ENCODE data around the gene YPEL3. TPM values are rescaled to one million over a fixed set of nuclear protein-coding genes. Genes with fewer than 3 reads are reported as not detected.

The YPEL3 gene
- total and polyA plus RNA-seq, 2 of the 8 experiments (the other 6 are each of a cell fraction or from before 2014, with no cell fraction given), result 40.3 to 53.3 TPM

- Histone ChIP-seq H3K4ac (replicated peaks; ENCODE audit: insufficient read length, low read depth, low read length) (no peak overlapping the region), H3K4me1 (replicated peaks in 1 of 4; ENCODE audit: control insufficient read depth in 3 of 4, insufficient read depth in 4 of 4, low read length in 3 of 4) (peaks cover 6 to 13% (median 10%) of the 10 kb centered on the region in 4 experiments), H3K4me2 (ENCODE audit: insufficient read depth in 1 of 2, low read depth in 2 of 2, low read length in 2 of 2) (no peak overlapping the region; a peak in 1 of 4 replicates), H3K4me3 (ENCODE audit: extremely low read depth in 1 of 4, insufficient read depth in 2 of 4, low read depth in 3 of 4, low read length in 4 of 4) (no peak overlapping the region), H2BK20ac (ENCODE audit: low read length) (no peak overlapping the region), H2BK5ac (ENCODE audit: low read depth, low read length) (no peak overlapping the region), H2BK12ac (ENCODE audit: low read depth, low read length) (no peak overlapping the region), H4K91ac (replicated peaks; ENCODE audit: insufficient read length, low read length) (no peak overlapping the region), H3K27me3 (replicated peaks in 1 of 4; ENCODE audit: control insufficient read depth in 3 of 4, extremely low read depth in 1 of 4, insufficient read depth in 3 of 4, low read length in 3 of 4) (no peaks in the 10 kb centered on the region), H4K20me1 (replicated peaks in 1 of 2; ENCODE audit: control insufficient read depth in 1 of 2, insufficient read depth in 2 of 2, low read length in 2 of 2) (peaks cover 0 to 3% of the 10 kb centered on the region in 2 experiments), H3K9me3 (ENCODE audit: insufficient read depth in 2 of 2, low read depth in 1 of 2, low read length in 1 of 2) (no peaks in the 10 kb centered on the region), H3K79me2 (ENCODE audit: control insufficient read depth in 1 of 2, insufficient read depth in 2 of 2, low read length in 2 of 2) (peaks cover 3 to 4% of the 10 kb centered on the region in 2 experiments; a peak in 3 of 4 replicates), H4K5ac (ENCODE audit: insufficient read length, low read depth, low read length) (no peak overlapping the region), H2BK15ac (ENCODE audit: low read length) (no peak overlapping the region), H3K14ac (ENCODE audit: insufficient read length) (no peak overlapping the region), H3K36me3 (ENCODE audit: control insufficient read depth in 2 of 4, insufficient read depth in 4 of 4, low read length in 3 of 4) (no peaks in the 10 kb centered on the region), H3K18ac (ENCODE audit: extremely low read depth, low read length) (no peak overlapping the region), H3K56ac (replicated peaks; ENCODE audit: insufficient read length, low read depth, low read length) (no peak overlapping the region), H3K79me1 (ENCODE audit: low read depth, low read length) (no peaks in the 10 kb centered on the region), H3K23ac (ENCODE audit: insufficient read length) (no peak overlapping the region), H3K23me2 (ENCODE audit: low read depth, low read length) (peaks cover 15% of the 10 kb centered on the region), H2AFZ (ENCODE audit: low read length) (no peak overlapping the region), H3K27ac (ENCODE audit: low read depth, low read length) (no peak overlapping the region), H4K8ac (ENCODE audit: extremely low read depth, insufficient read depth, low read length) (no peak overlapping the region), H2BK120ac (replicated peaks; ENCODE audit: low read depth, low read length) (no peak overlapping the region), H2AK5ac (ENCODE audit: low read depth, low read length) (0 out of 2 replicates have a peak overlapping the region, but pooled peaks have one; percentile 29), H3K9ac (replicated peaks in 1 of 4; ENCODE audit: extremely low read depth in 1 of 4, low read depth in 3 of 4, low read length in 3 of 4) (no peak overlapping the region; a peak in 1 of 7 replicates)
- DNase-seq (ENCODE audit: low read depth in 1 of 2, low spot score in 2 of 2), result no peak
- ChIA-PET POLR2A (ENCODE audit: partially characterized antibody) (interaction anchor here (0.6 to 2.7 kb wide), 6 partner anchors 9 to 32 kb away, joined by 3 to 6 read pairs (median 4); partner anchors contain the start of gene TLCD3B), CTCF (ENCODE audit: partially characterized antibody) (interaction anchor here (0.7 to 4.6 kb wide), 5 partner anchors 10 to 213 kb away, joined by 3 to 16 read pairs (median 3); partner anchors contain the start of gene TBX6)
- FAIRE-seq, result no peak
- no peak for TF ChIP-seq TEAD4 (IDR thresholded peaks at IDR 0.05; ENCODE audit: low read depth, low read length)
- no peak for TF ChIP-seq FOSL1 (IDR thresholded peaks at IDR 0.05; ENCODE audit: insufficient read depth, low read depth, low read length)
- TF ChIP-seq TAF1 (IDR thresholded peaks at IDR 0.05; ENCODE audit: low read depth, low read length), result no peak
- TF ChIP-seq SP1 (IDR thresholded peaks at IDR 0.05; ENCODE audit: low read depth, low read length), result no peak
- TF ChIP-seq HDAC2 (IDR thresholded peaks at IDR 0.05; ENCODE audit: borderline replicate concordance in 1 of 2, low read depth in 2 of 2, low read length in 2 of 2), result no peak
- no peak for TF ChIP-seq HDAC6 (IDR thresholded peaks at IDR 0.05; ENCODE audit: low read depth, low read length)
- no peak for TF ChIP-seq EZH2 (IDR thresholded peaks at IDR 0.05; ENCODE audit: low read depth, low read length, severe bottlenecking)
- no peak for TF ChIP-seq CBX8 (IDR thresholded peaks at IDR 0.05; ENCODE audit: borderline replicate concordance, low read depth, low read length)
- TF ChIP-seq GABPA (IDR thresholded peaks at IDR 0.05; ENCODE audit: borderline replicate concordance, insufficient read depth, low read length), result no peak
- no peak for TF ChIP-seq SRF (IDR thresholded peaks at IDR 0.05; ENCODE audit: low read depth, low read length)
- no peak for TF ChIP-seq RAD21 (IDR thresholded peaks at IDR 0.05 in 1 of 2, conservative IDR thresholded peaks at IDR 0.05 in 1 of 2; ENCODE audit: low read depth in 2 of 2, low read length in 2 of 2)
- no peak for TF ChIP-seq SP4 (IDR thresholded peaks at IDR 0.05; ENCODE audit: low read length)
- WGBS, 2 experiments (ENCODE audit: extremely low coverage in 1 of 2, insufficient coverage in 1 of 2, insufficient read length in 1 of 2, insufficient replicate concordance in 2 of 2, low coverage in 1 of 2, low lambda C conversion rate in 2 of 2, missing lambda C conversion rate in 1 of 2), result 93% methylated on average over 2 of the region's 2 CpGs; no CpG with 5 or more reads in 1 of the 2 experiments
Measured at GRCh38 chr16:30060836-30061554, 35.0 kb downstream of the YPEL3 start.
